Measurements from ENCODE around the gene AMHR2.
"Not testable (repeated sequence)": the region's sequence is repeated elsewhere in the genome, so short reads cannot be mapped to it uniquely, and the experiment has no call there.

The AMHR2 gene

GRCh38 chr12:53381731-53382630, 41.7 kb upstream of the AMHR2 start (continued):
- TF ChIP-seq ZSCAN23 (tag by site-specific recombination; IDR thresholded peaks at IDR 0.05): no peak
- TF ChIP-seq ZNF629 (tag by site-specific recombination; IDR thresholded peaks at IDR 0.05): no peak
- TF ChIP-seq EGR2 (tag by site-specific recombination; IDR thresholded peaks at IDR 0.05; ENCODE audit: low read depth): no peak
- no peak for TF ChIP-seq ZNF398 (tag by site-specific recombination; IDR thresholded peaks at IDR 0.05)
- no peak for TF ChIP-seq ZNF785 (tag by site-specific recombination; IDR thresholded peaks at IDR 0.05)
- no peak for TF ChIP-seq ZNF174 (tag by site-specific recombination; IDR thresholded peaks at IDR 0.05)
- no peak for TF ChIP-seq GLIS2 (tag by site-specific recombination; IDR thresholded peaks at IDR 0.05)
- 0 out of 2 replicates have a peak, but pooled peaks have one; percentile 10 for TF ChIP-seq ZNF184 (tag by site-specific recombination; IDR thresholded peaks at IDR 0.05)

DNA sequence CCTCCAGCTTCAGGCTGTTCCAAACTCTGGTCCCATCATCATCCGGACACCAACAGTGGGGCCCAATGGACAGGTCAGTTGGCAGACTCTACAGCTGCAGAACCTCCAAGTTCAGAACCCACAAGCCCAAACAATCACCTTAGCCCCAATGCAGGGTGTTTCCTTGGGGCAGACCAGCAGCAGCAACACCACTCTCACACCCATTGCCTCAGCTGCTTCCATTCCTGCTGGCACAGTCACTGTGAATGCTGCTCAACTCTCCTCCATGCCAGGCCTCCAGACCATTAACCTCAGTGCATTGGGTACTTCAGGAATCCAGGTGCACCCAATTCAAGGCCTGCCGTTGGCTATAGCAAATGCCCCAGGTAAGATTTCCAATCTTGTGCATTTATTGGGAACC, 40.4 kb upstream of the AMHR2 start:
- peaks cover 21% of the 10 kb centered on the region for H3K4me1 ChIP-seq (ENCODE audit: control insufficient read depth, insufficient read depth, low read length)
- TF ChIP-seq ZFHX2 (tag by site-specific recombination; conservative IDR thresholded peaks at IDR 0.05) (no peak), ZNF600 (tag by site-specific recombination; IDR thresholded peaks at IDR 0.05) (peak; percentile 60; the same call in 1 of the 2 replicates)
- POLR2A ChIA-PET: interaction anchor here (0.5 kb wide), 1 partner anchor 18 kb away, joined by 3 read pairs; no protein-coding TSS in a partner anchor

GRCh38 chr12:53386381-53386780, 37.3 kb upstream of the AMHR2 start:
- peak; percentile 31 for TF ChIP-seq ZNF692 (tag by site-specific recombination; IDR thresholded peaks at IDR 0.05)
- TF ChIP-seq ZNF121 (tag by site-specific recombination; IDR thresholded peaks at IDR 0.05): peak; percentile 89; the same call in 1 of the 2 replicates
- not testable (repeated sequence) for H3K27ac ChIP-seq (ENCODE audit: extremely low read depth, low read depth, low read length); H3K4me3 ChIP-seq (ENCODE audit: low read depth, low read length); H3K9me3 ChIP-seq (ENCODE audit: control insufficient read depth, insufficient read depth, low read depth, low read length)
- ChIA-PET CTCF (interaction anchor here (0.6 to 1.5 kb wide), 4 partner anchors 19 to 102 kb away, joined by 3 to 7 read pairs (median 4); no protein-coding TSS in a partner anchor), POLR2A (interaction anchor here (0.6 to 0.8 kb wide), 3 partner anchors 21 to 77 kb away, joined by 3 to 5 read pairs (median 4); no protein-coding TSS in a partner anchor)
- H3K36me3 ChIP-seq (ENCODE audit: control insufficient read depth in 2 of 2, insufficient read depth in 1 of 2, low read length in 2 of 2): peaks cover 44 to 55% of the 10 kb centered on the region in 2 experiments
- peaks cover 21% of the 10 kb centered on the region for H3K4me1 ChIP-seq (ENCODE audit: control insufficient read depth, insufficient read depth, low read length)

More for the DNA sequence above, 40.4 kb upstream of the AMHR2 start:
- Histone ChIP-seq H3K9me3 (ENCODE audit: control insufficient read depth, insufficient read depth, low read depth, low read length) (no peaks in the 10 kb centered on the region), H3K4me3 (ENCODE audit: low read depth, low read length) (no peak overlapping the region), H3K36me3 (ENCODE audit: control insufficient read depth in 2 of 2, insufficient read depth in 1 of 2, low read length in 2 of 2) (peaks cover 43 to 46% of the 10 kb centered on the region in 2 experiments), H3K27ac (ENCODE audit: extremely low read depth, low read depth, low read length) (no peak overlapping the region)
- CTCF ChIA-PET: interaction anchor here (1.0 to 8.0 kb wide), 3 partner anchors 30 to 58 kb away, joined by 3 to 114 read pairs (median 4); no protein-coding TSS in a partner anchor

GRCh38 chr12:53388932-53389331, 34.7 kb upstream of the AMHR2 start:
- H3K4me1 ChIP-seq (ENCODE audit: control insufficient read depth, insufficient read depth, low read length): peaks cover 18% of the 10 kb centered on the region
- POLR2A ChIA-PET: interaction anchor here (0.6 to 1.8 kb wide), 4 partner anchors 9 to 64 kb away, joined by 3 to 9 read pairs (median 4); partner anchors contain the start of gene SP1

More at GRCh38 chr12:53388932-53389331, 34.7 kb upstream of the AMHR2 start:
- no peak overlapping the region for H3K4me3 ChIP-seq (ENCODE audit: low read depth, low read length)
- H3K9me3 ChIP-seq (ENCODE audit: control insufficient read depth, insufficient read depth, low read depth, low read length): no peaks in the 10 kb centered on the region
- TF ChIP-seq GFI1B (tag by site-specific recombination; IDR thresholded peaks at IDR 0.05): no peak
- TF ChIP-seq, protein P1, sequence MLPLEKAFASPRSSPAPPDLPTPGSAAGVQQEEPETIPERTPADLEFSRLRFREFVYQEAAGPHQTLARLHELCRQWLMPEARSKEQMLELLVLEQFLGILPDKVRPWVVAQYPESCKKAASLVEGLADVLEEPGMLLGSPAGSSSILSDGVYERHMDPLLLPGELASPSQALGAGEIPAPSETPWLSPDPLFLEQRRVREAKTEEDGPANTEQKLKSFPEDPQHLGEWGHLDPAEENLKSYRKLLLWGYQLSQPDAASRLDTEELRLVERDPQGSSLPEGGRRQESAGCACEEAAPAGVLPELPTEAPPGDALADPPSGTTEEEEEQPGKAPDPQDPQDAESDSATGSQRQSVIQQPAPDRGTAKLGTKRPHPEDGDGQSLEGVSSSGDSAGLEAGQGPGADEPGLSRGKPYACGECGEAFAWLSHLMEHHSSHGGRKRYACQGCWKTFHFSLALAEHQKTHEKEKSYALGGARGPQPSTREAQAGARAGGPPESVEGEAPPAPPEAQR (tag by site-specific recombination; IDR thresholded peaks at IDR 0.05): no peak
- TF ChIP-seq ZNF664 (tag by site-specific recombination; IDR thresholded peaks at IDR 0.05): peak; percentile 90
- no peak for TF ChIP-seq INSM2 (tag by site-specific recombination; IDR thresholded peaks at IDR 0.05)
- CTCF ChIA-PET: interaction anchor here (0.7 to 2.1 kb wide), 7 partner anchors 8 to 1133 kb away, joined by 3 to 13 read pairs (median 7); no protein-coding TSS in a partner anchor
- 0 out of 2 replicates have a peak overlapping the region, but pooled peaks have one; percentile 34 for H3K27ac ChIP-seq (ENCODE audit: extremely low read depth, low read depth, low read length)
- H3K36me3 ChIP-seq (ENCODE audit: control insufficient read depth in 2 of 2, insufficient read depth in 1 of 2, low read length in 2 of 2): peaks cover 19 to 39% of the 10 kb centered on the region in 2 experiments

Data from HEK293 (cell line).